ENCODE data around the gene MCU. TPM values are rescaled to one million over a fixed set of nuclear protein-coding genes. Genes with fewer than 3 reads are reported as not detected.
A peak's percentile ranks its signal among the peaks of the same experiment; 100 is the strongest.
"Not testable (repeated sequence)": the region's sequence is repeated elsewhere in the genome, so short reads cannot be mapped to it uniquely, and the experiment has no call there.

MCU gene
- total and polyA plus RNA-seq, 2 donors (not counting 1 experiment from before 2014, with no cell fraction given) = 40.5 to 77.1 TPM

DNA sequence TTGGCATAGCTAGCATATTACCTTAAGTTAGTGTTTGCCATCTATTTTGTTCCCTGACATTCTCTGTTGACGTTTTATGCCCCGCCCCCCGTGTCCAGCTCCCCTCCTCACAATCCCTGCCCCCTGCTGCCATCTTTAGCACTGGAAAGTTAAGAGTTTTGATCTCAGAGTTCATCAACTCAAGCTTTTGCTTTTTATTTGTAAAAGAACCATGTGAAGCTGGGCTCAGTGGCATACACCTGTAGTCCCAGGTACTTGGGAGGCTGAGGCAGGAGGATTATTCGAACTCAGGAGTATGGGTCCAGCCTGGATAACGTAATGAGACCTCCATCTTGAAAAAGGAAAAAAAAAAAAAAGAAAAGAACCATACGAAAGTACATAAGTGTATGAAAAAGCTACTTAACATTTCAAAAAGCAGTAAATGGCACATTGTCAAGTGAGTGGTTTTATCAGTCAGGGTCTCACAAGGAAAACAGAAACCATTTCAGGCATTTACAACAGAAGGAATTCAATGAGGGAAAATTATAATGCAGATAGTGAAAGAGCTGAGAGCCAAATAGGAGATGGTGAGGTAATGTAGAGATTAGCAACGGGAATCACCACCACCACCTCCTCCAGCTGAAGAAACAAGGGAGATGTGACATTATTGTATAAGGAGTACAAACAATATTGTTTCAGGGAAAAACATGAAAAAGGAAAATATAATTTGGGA is 64.9 kb downstream of the MCU start:
- Histone ChIP-seq H3K9me3 (ENCODE audit: control insufficient read depth, insufficient read depth, low read depth, low read length) (no peaks in the 10 kb centered on the region), H3K9ac (ENCODE audit: insufficient read depth, low read length) (no peak overlapping the region), H2AFZ (ENCODE audit: low read length) (no peak overlapping the region), H3K4me3 (replicated peaks in 1 of 4; ENCODE audit: control extremely low read depth in 1 of 4, insufficient read depth in 1 of 4, low read depth in 3 of 4, low read length in 4 of 4) (no peak overlapping the region), H3K36me3 (ENCODE audit: control insufficient read depth, insufficient read depth, low read length) (no peaks in the 10 kb centered on the region), H3K27me3 (ENCODE audit: control insufficient read depth, insufficient read depth, low read length) (no peaks in the 10 kb centered on the region), H3K27ac (ENCODE audit: insufficient read depth, low read length) (no peak overlapping the region), H3K4me1 (ENCODE audit: control insufficient read depth, extremely low read depth, insufficient read depth, low read length) (no peaks in the 10 kb centered on the region), H4K20me1 (ENCODE audit: control insufficient read depth, extremely low read depth, insufficient read depth, low read length) (no peaks in the 10 kb centered on the region), H3K4me2 (ENCODE audit: extremely low read depth, insufficient read depth, low read length) (no peak overlapping the region), H3K79me2 (ENCODE audit: control insufficient read depth, insufficient read depth, low read length) (peaks cover 5% of the 10 kb centered on the region)
- DNase-seq (ENCODE audit: low read depth in 2 of 2) = peak in 1 of 2 donors; percentile 83
- TF ChIP-seq CTCF (conservative IDR thresholded peaks at IDR 0.05 in 1 of 2, IDR thresholded peaks at IDR 0.05 in 1 of 2; ENCODE audit: low read depth in 1 of 2, low read length in 2 of 2) = no peak
- no peak for TF ChIP-seq EZH2 (IDR thresholded peaks at IDR 0.05; ENCODE audit: low read length, missing control alignments)

DNA sequence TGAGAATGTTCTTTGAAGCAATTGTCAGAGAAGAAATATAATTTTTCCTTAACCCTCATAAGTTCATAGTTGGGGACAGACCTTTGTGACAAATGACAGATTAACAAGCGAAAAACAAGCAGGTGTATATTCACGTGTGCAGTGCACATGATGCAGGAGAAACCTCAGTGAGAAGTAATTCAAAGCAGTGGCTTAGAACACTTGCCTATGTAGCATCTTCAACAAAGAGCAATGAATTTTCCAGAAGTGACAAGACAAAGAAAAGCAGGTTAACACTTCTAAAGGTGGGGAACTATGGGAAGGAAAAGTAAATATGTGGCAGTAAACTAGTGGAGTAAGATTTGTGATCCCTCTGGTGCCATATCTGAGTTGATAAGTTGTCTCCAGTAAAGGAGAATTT is 65.8 kb downstream of the MCU start:
- no peaks in the 10 kb centered on the region for H3K27me3 ChIP-seq (ENCODE audit: control insufficient read depth, insufficient read depth, low read length)
- no peak overlapping the region for H3K27ac ChIP-seq (ENCODE audit: insufficient read depth, low read length)
- H3K36me3 ChIP-seq (ENCODE audit: control insufficient read depth, insufficient read depth, low read length) = no peaks in the 10 kb centered on the region
- peaks cover 5% of the 10 kb centered on the region for H3K79me2 ChIP-seq (ENCODE audit: control insufficient read depth, insufficient read depth, low read length)
- H4K20me1 ChIP-seq (ENCODE audit: control insufficient read depth, extremely low read depth, insufficient read depth, low read length) = no peaks in the 10 kb centered on the region
- H3K9ac ChIP-seq (ENCODE audit: insufficient read depth, low read length) = no peak overlapping the region
- H3K4me3 ChIP-seq (replicated peaks in 1 of 4; ENCODE audit: control extremely low read depth in 1 of 4, insufficient read depth in 1 of 4, low read depth in 3 of 4, low read length in 4 of 4) = no peak overlapping the region
- no peak for DNase-seq (ENCODE audit: low read depth in 2 of 2)
- no peak overlapping the region for H2AFZ ChIP-seq (ENCODE audit: low read length)
- H3K9me3 ChIP-seq (ENCODE audit: control insufficient read depth, insufficient read depth, low read depth, low read length) = no peaks in the 10 kb centered on the region
- no peaks in the 10 kb centered on the region for H3K4me1 ChIP-seq (ENCODE audit: control insufficient read depth, extremely low read depth, insufficient read depth, low read length)
- no peak overlapping the region for H3K4me2 ChIP-seq (ENCODE audit: extremely low read depth, insufficient read depth, low read length)
- TF ChIP-seq EZH2 (IDR thresholded peaks at IDR 0.05; ENCODE audit: low read length, missing control alignments) (no peak), CTCF (conservative IDR thresholded peaks at IDR 0.05 in 1 of 2, IDR thresholded peaks at IDR 0.05 in 1 of 2; ENCODE audit: low read depth in 1 of 2, low read length in 2 of 2) (no peak)

DNA sequence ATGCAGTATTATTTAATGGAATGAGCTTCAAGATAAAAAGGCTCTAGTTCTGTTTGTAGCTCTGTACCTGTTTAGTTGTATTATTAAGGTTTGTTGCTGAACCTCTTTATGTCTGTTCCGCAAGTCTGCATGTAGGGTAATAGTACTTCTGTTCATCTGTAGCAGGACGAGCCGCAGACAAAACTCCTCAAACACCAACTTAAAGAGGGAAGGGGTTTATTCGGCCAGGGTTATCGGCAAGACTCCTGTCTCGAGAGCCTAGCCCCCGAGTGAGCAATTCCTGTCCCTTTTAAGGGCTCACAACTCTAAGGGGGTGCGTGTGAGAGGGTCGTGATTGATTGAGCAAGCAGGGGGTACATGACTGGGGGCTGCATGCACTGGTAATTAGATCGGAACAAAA is 67.0 kb downstream of the MCU start:
- DNase-seq (ENCODE audit: low read depth in 2 of 2); H3K27me3 ChIP-seq (ENCODE audit: control insufficient read depth, insufficient read depth, low read length); H4K20me1 ChIP-seq (ENCODE audit: control insufficient read depth, extremely low read depth, insufficient read depth, low read length); H3K4me1 ChIP-seq (ENCODE audit: control insufficient read depth, extremely low read depth, insufficient read depth, low read length); H3K27ac ChIP-seq (ENCODE audit: insufficient read depth, low read length); H3K9me3 ChIP-seq (ENCODE audit: control insufficient read depth, insufficient read depth, low read depth, low read length); H3K9ac ChIP-seq (ENCODE audit: insufficient read depth, low read length); H3K4me2 ChIP-seq (ENCODE audit: extremely low read depth, insufficient read depth, low read length); H3K4me3 ChIP-seq (replicated peaks in 1 of 4; ENCODE audit: control extremely low read depth in 1 of 4, insufficient read depth in 1 of 4, low read depth in 3 of 4, low read length in 4 of 4); H2AFZ ChIP-seq (ENCODE audit: low read length); H3K36me3 ChIP-seq (ENCODE audit: control insufficient read depth, insufficient read depth, low read length); H3K79me2 ChIP-seq (ENCODE audit: control insufficient read depth, insufficient read depth, low read length): not testable (repeated sequence)

All from fibroblast of lung (primary cell).